Loucy (cell line): ENCODE measurements around the gene PLA2G2F.

Source experiments
- H2AFZ ChIP-seq: fragments of 200-600 bp; sonication (generic); 2 replicates; pipeline ENCODE4 v1.6.0; 2016; ENCODE audit warnings: antibody characterized with exemption, mild to moderate bottlenecking, low read length, moderate library complexity
- H3F3A ChIP-seq: fragments of 200-600 bp; 2 replicates; pipeline ENCODE4 v1.6.0; 2016; ENCODE audit warnings: antibody characterized with exemption, low read depth, mild to moderate bottlenecking
- H3K27me3 ChIP-seq: fragments of 200-600 bp; sonication (generic); 2 replicates; pipeline ENCODE4 v1.6.1; 2014; ENCODE audit warnings: low read length, mild to moderate bottlenecking; ENCODE audit not compliant: insufficient read depth, poor library complexity, severe bottlenecking
- H3K36me3 ChIP-seq: fragments of 200-600 bp; sonication (generic); 2 replicates; pipeline ENCODE4 v1.6.1; 2016; ENCODE audit warnings: low read length; ENCODE audit not compliant: insufficient read depth
- H3K4me1 ChIP-seq: fragments of 200-600 bp; sonication (generic); 2 replicates; pipeline ENCODE4 v1.5.1; 2014; ENCODE audit warnings: low read length, mild to moderate bottlenecking; ENCODE audit not compliant: insufficient read depth, poor library complexity, severe bottlenecking
- H3K4me2 ChIP-seq: fragments of 200-600 bp; sonication (generic); 2 replicates; pipeline ENCODE4 v1.6.0; 2014; ENCODE audit warnings: antibody characterized with exemption, low read length, low read depth, mild to moderate bottlenecking; ENCODE audit not compliant: poor library complexity, severe bottlenecking
- H3K4me3 ChIP-seq: fragments of 200-600 bp; sonication (generic); 2 replicates; pipeline ENCODE4 v1.5.1; 2014; ENCODE audit warnings: low read length, mild to moderate bottlenecking, mixed read lengths; ENCODE audit not compliant: poor library complexity, severe bottlenecking
- H3K79me2 ChIP-seq: fragments of 200-600 bp; sonication (generic); 2 replicates; pipeline ENCODE4 v1.6.1; 2014; ENCODE audit warnings: low read length; ENCODE audit not compliant: insufficient read depth
- H3K9ac ChIP-seq: fragments of 200-600 bp; sonication (generic); 2 replicates; pipeline ENCODE4 v1.6.0; 2014; ENCODE audit warnings: mild to moderate bottlenecking, low read depth, low read length, moderate library complexity; ENCODE audit not compliant: poor library complexity, severe bottlenecking
- H3K9me2 ChIP-seq: fragments of 200-600 bp; sonication (generic); replicated peaks from 2 replicates; pipeline ENCODE4 v1.6.1; 2016; ENCODE audit warnings: low read depth, low read length, mixed read lengths
- H3K9me3 ChIP-seq: fragments of 200-600 bp; sonication (generic); 2 replicates; pipeline ENCODE4 v1.6.1; 2014; ENCODE audit warnings: mild to moderate bottlenecking, antibody characterized with exemption, low read length, low read depth; ENCODE audit not compliant: insufficient read depth
- H4K20me1 ChIP-seq: fragments of 200-600 bp; sonication (generic); 2 replicates; pipeline ENCODE4 v1.6.0; 2014; ENCODE audit warnings: antibody characterized with exemption, low read length, mild to moderate bottlenecking; ENCODE audit not compliant: insufficient read depth, poor library complexity, severe bottlenecking
- EZH2phosphoT487 ChIP-seq: fragments of 200-600 bp; IDR thresholded peaks from 2 replicates; pipeline ENCODE4 v1.6.1; 2018; ENCODE audit warnings: antibody characterized with exemption, mild to moderate bottlenecking, moderate library complexity, borderline replicate concordance
- TF ChIP-seq, protein P1 (sequence below): fragments of 200-600 bp; sonication (generic); conservative IDR thresholded peaks from 2 replicates; pipeline ENCODE4 v1.5.1; 2014; ENCODE audit warnings: mild to moderate bottlenecking, antibody characterized with exemption, low read length

Gene PLA2G2F

GRCh38 chr1:20194757-20195461 lies 55.8 kb downstream of the PLA2G2F start:
- Histone ChIP-seq H2AFZ (no peak overlapping the region), H3K36me3 (no peaks in the 10 kb centered on the region), H3K4me3 (no peak overlapping the region), H3K9me2 (no peaks in the 10 kb centered on the region), H3F3A (no peaks in the 10 kb centered on the region), H3K9me3 (no peaks in the 10 kb centered on the region), H3K4me2 (no peak overlapping the region), H3K27me3 (no peaks in the 10 kb centered on the region), H4K20me1 (no peaks in the 10 kb centered on the region), H3K9ac (no peak overlapping the region), H3K4me1 (no peaks in the 10 kb centered on the region), H3K79me2 (no peaks in the 10 kb centered on the region)
- TF ChIP-seq EZH2phosphoT487: no peak
- TF ChIP-seq, protein P1, sequence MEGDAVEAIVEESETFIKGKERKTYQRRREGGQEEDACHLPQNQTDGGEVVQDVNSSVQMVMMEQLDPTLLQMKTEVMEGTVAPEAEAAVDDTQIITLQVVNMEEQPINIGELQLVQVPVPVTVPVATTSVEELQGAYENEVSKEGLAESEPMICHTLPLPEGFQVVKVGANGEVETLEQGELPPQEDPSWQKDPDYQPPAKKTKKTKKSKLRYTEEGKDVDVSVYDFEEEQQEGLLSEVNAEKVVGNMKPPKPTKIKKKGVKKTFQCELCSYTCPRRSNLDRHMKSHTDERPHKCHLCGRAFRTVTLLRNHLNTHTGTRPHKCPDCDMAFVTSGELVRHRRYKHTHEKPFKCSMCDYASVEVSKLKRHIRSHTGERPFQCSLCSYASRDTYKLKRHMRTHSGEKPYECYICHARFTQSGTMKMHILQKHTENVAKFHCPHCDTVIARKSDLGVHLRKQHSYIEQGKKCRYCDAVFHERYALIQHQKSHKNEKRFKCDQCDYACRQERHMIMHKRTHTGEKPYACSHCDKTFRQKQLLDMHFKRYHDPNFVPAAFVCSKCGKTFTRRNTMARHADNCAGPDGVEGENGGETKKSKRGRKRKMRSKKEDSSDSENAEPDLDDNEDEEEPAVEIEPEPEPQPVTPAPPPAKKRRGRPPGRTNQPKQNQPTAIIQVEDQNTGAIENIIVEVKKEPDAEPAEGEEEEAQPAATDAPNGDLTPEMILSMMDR: peak; percentile 96

- TF ChIP-seq, protein P1: no peak; the same call in 1 of the 2 replicates
- TF ChIP-seq EZH2phosphoT487: no peak
- H3K4me3 ChIP-seq: no peak overlapping the region
- H3K9ac ChIP-seq: no peak overlapping the region
- no peaks in the 10 kb centered on the region for H3F3A ChIP-seq
- H3K27me3 ChIP-seq: no peaks in the 10 kb centered on the region
- H3K9me3 ChIP-seq: no peaks in the 10 kb centered on the region
- no peaks in the 10 kb centered on the region for H3K4me1 ChIP-seq
- H2AFZ ChIP-seq: no peak overlapping the region
- H3K36me3 ChIP-seq: no peaks in the 10 kb centered on the region
- no peaks in the 10 kb centered on the region for H3K9me2 ChIP-seq
- no peak overlapping the region for H3K4me2 ChIP-seq
- no peaks in the 10 kb centered on the region for H4K20me1 ChIP-seq
- no peaks in the 10 kb centered on the region for H3K79me2 ChIP-seq
Measured at GRCh38 chr1:20195462-20195780, 56.3 kb downstream of the PLA2G2F start.

GRCh38 chr1:20197329-20197791 lies 58.2 kb downstream of the PLA2G2F start:
- H3K36me3 ChIP-seq: no peaks in the 10 kb centered on the region
- no peak overlapping the region for H3K9ac ChIP-seq
- H2AFZ ChIP-seq: no peak overlapping the region
- no peaks in the 10 kb centered on the region for H3K9me3 ChIP-seq
- H3K4me3 ChIP-seq: no peak overlapping the region
- no peaks in the 10 kb centered on the region for H3K79me2 ChIP-seq
- H3K4me1 ChIP-seq: no peaks in the 10 kb centered on the region
- H3K4me2 ChIP-seq: no peak overlapping the region
- no peaks in the 10 kb centered on the region for H3K27me3 ChIP-seq
- H3K9me2 ChIP-seq: no peaks in the 10 kb centered on the region
- no peaks in the 10 kb centered on the region for H4K20me1 ChIP-seq
- TF ChIP-seq, protein P1: no peak
- TF ChIP-seq EZH2phosphoT487: no peak
- H3F3A ChIP-seq: no peaks in the 10 kb centered on the region
